Right ventricle myocardium superior (tissue), 1 donor: ENCODE data around the gene RBM20. TPM values are rescaled to one million over a fixed set of nuclear protein-coding genes. Genes with fewer than 3 reads are reported as not detected.

Experiments used
- ATAC-seq: fragments of 200-7000 bp; cut with Tn5 transposase; one replicate; pipeline ENCODE4 v1.9.1; 2020; ENCODE audit warnings: mild to moderate bottlenecking; ENCODE audit not compliant: poor library complexity
- DNase-seq: peaks from one replicate; pipeline ENCODE4 v3.0.0-alpha.2; 2020
- intact Hi-C: fragments of 100-400 bp; cut with DNase I; formaldehyde crosslinking; loops from one replicate; pipeline ENCODE4 v1.11.2; 2022
- total RNA-seq: library from RNA; stranded (reverse); fragmentation: NEBNext Ultra II Directional; extraction: Animal tissue kit (Norgen Biotek cat#: 25700); gene quantifications from one replicate; pipeline ENCODE4 v1.2.1, GENCODE V29; 2021
- donor health status: DM: no; HTN: yes; CAD: no; lungs with severe emphysema.

RBM20 gene
- total RNA-seq, 1 donor from 2014 or later = 103 TPM

DNA sequence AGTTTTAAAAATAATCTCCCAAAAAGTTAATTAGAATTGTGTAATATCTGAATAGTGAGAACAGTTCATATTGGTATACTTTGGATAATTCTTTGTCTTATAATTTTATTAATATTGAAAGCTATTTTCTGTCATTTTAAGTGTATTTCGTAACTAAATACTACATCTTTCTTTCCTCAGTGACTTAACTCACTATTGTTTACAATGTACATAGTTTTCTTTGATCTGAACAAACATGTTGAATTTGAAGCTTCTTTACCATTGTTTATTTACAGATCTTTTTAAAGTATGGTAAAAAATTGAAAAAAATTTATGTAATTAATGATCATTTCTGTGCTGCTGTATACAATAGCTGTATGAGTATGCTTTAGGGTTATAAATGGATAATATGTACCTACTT lies 232.7 kb downstream of the RBM20 start:
- DNase-seq (no peak), ATAC-seq (no peak)
- intact Hi-C loops = no loop called here

DNA sequence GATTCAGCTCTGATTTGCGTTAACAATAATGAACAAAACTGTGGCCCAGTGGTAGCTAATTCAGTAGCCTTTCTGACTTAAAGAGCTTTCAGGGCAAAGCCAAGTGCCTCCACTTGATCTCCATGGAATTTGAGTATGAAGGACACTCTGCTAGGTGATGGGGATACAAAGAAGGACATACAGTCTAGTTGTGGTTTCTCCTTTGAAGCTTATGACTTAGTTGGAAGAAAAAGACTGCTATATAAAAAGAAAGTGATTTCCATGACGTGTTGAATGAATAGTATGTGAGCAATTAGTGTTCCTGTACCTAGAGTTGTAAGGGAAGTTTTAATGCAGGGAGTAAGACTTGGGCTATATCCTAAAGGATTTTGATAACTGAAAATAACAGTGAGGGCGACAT lies 235.9 kb downstream of the RBM20 start:
- DNase-seq (no peak), ATAC-seq (peak; percentile 82)
- intact Hi-C loops = loop anchor here (5.0 kb wide), 1 partner anchor 138 kb away; no protein-coding TSS in a partner anchor

DNA sequence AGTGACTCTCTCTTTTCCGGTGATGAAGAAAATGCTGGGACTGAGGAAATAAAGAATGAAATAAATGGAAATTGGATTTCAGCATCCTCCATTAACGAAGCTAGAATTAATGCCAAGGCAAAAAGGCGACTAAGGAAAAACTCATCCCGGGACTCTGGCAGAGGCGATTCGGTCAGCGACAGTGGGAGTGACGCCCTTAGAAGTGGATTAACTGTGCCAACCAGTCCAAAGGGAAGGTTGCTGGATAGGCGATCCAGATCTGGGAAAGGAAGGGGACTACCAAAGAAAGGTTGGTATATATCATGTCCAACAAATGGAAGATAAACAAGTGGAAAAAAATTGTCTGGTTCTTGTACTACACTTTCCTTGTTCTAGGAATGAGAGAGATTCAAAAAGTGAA lies 237.1 kb downstream of the RBM20 start:
- intact Hi-C loops = loop anchor here (5.0 kb wide), 1 partner anchor 139 kb away; no protein-coding TSS in a partner anchor
- no peak for DNase-seq
- peak; percentile 80 for ATAC-seq

DNA sequence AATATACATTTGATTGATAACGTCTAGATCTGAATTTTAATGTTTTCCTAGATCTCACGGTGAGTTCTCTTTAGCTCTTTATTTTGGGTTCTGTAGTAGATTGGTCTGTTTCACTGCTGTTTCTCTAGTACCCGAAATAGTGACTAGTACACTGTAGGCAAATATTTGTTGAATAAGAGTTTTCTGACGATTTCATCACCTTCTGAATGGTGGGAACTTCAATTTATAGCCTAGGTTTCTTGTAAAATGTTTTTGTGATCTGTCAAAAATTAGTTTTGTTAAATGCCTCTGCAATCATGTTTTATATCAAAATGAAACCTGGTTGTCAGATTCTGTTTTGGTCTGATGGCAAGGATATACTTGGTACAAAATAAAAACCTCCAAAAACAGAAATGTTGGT lies 237.8 kb downstream of the RBM20 start:
- intact Hi-C loops = loop anchor here (5.0 kb wide), 1 partner anchor 140 kb away; no protein-coding TSS in a partner anchor
- DNase-seq = no peak
- ATAC-seq = no peak

DNA sequence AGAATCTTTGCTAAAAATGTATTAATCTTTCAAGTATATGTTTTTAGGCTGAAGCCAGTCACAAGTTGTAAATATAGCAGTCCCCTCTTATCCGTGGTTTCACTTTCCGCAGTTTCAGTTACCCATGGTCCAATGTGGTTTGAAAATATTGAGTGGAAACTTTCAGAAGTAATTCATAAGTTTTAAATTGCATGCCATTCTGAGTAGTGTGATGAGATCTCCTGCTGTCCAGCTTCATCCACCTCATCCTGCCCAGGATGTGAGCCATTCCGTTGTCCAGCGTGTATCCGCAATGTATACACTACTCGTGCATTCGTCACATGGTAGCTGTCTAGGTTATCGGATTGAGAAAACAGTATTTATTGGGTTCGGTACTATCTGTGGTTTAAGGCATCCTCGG lies 239.8 kb downstream of the RBM20 start:
- ATAC-seq = no peak
- DNase-seq = no peak
- intact Hi-C loops = loop anchor here (5.0 kb wide), 1 partner anchor 142 kb away; no protein-coding TSS in a partner anchor

DNA sequence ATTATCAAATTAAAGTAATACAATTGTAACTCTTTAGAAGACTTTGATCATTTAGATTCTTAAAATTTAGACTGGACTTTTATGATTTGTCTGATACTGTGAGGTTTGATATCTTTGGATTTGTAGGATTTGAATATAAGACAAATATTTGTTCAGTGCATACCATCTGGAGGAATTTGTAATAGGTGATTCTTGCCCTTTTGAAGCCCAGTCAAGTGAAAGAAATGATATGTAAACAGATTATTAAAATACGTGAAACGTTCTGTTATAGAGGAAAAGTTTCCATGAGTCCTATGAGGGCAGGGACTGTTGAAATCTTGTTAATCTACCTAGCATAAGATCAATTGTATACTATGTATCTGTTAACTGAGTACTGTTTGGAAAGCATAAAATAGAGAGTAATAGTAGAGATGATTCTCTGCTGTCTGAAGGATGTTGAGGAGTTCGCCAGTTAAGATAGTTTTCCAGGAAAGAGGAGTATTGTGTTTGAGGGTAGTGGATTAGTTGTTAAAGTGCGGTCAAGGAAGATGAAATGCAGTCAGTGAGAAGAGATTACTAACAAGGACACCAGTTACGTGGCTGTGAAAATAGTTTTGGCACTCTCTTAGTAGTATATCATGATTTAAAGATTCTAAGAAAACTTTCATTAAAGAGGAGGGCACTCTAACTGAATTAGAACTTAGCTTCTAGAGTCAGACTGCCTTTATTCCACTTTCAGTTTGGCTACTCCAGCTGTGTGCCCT lies 242.0 kb downstream of the RBM20 start:
- DNase-seq = no peak
- intact Hi-C loops = loop anchor here (5.0 kb wide), 1 partner anchor 69 kb away; no protein-coding TSS in a partner anchor
- no peak for ATAC-seq

DNA sequence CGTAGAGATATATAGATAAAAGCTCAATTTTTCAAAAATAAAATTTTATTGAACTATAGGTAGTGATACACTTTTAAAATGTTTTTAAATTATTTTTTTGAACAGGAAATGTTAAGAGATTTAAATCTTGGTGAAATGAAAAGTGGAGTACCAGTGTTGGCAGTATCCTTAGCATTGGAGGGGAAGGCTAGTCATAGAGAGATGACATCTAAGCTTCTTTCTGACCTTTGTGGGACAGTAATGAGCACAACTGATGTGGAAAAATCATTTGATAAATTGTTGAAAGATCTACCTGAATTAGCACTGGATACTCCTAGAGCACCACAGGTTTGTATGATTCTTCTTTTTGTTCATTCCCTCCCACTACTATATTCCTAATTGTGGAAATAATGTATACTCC lies 243.4 kb downstream of the RBM20 start:
- intact Hi-C loops = loop anchor here (5.0 kb wide), 1 partner anchor 70 kb away; no protein-coding TSS in a partner anchor
- DNase-seq = no peak
- ATAC-seq = no peak

Other genes with a start within 250 kb of the RBM20 start
- gene DUSP5, start 146.4 kb upstream of the RBM20 start, total RNA-seq = 6.8 TPM
- gene SMC3, start 76.6 kb upstream of the RBM20 start, total RNA-seq = 20.3 TPM
- 90.0 TPM for gene PDCD4, start 227.6 kb downstream of the RBM20 start, total RNA-seq